Activated naive CD4-positive, alpha-beta T cell treated with anti-CD3 and anti-CD28 coated beads, Interleukin-2, amount 10 ng/mL, durations not matched to agents 7 days and 5 days (primary cell): Measurements from ENCODE around the gene HSPBAP1.

Experiments used
- CTCF ChIA-PET: fragments of 350-600 bp; sonication (Branson Sonifier 250); formaldehyde crosslinking; loops from one replicate; lab custom pipeline; 2021; ENCODE audit warnings: antibody characterized with exemption; lab: Charles Lee
- DNase-seq: peaks from one replicate; pipeline ENCODE4 v3.0.0-alpha.2; 2020
- H3K27ac Mint-ChIP-seq: one replicate; pipeline ENCODE4 v1.8.0; 2021; ENCODE audit warnings: mild to moderate bottlenecking, moderate library complexity, mixed read lengths
- H3K27me3 Mint-ChIP-seq: one replicate; pipeline ENCODE4 v1.8.0; 2021; ENCODE audit warnings: mild to moderate bottlenecking, mixed read lengths
- H3K36me3 Mint-ChIP-seq: one replicate; pipeline ENCODE4 v1.8.0; 2021; ENCODE audit warnings: mixed read lengths
- H3K4me1 Mint-ChIP-seq: one replicate; pipeline ENCODE4 v1.8.0; 2021; ENCODE audit warnings: mixed read lengths
- H3K4me3 Mint-ChIP-seq: one replicate; pipeline ENCODE4 v1.8.0; 2021; ENCODE audit warnings: mild to moderate bottlenecking, moderate library complexity, mixed read lengths
- H3K9me3 Mint-ChIP-seq: one replicate; pipeline ENCODE4 v1.8.0; 2021; ENCODE audit warnings: mixed read lengths

HSPBAP1 gene

GRCh38 chr3:122795674-122796195 is 2.1 kb upstream of the HSPBAP1 start:
- Mint-ChIP-seq H3K27me3 (no peaks in the 10 kb centered on the region), H3K4me1 (peaks cover 39% of the 10 kb centered on the region), H3K9me3 (no peaks in the 10 kb centered on the region), H3K4me3 (peak overlapping the region; percentile 40), H3K36me3 (peaks cover 6% of the 10 kb centered on the region), H3K27ac (no peak overlapping the region)
- peak; percentile 31 for DNase-seq
- CTCF ChIA-PET, result no interaction called here

- H3K9me3 Mint-ChIP-seq, result no peaks in the 10 kb centered on the region
- peak; percentile 77 for DNase-seq
- CTCF ChIA-PET, result no interaction called here
- peaks cover 39% of the 10 kb centered on the region for H3K4me1 Mint-ChIP-seq
- peaks cover 6% of the 10 kb centered on the region for H3K36me3 Mint-ChIP-seq
- H3K27me3 Mint-ChIP-seq, result no peaks in the 10 kb centered on the region
- H3K27ac Mint-ChIP-seq, result peak within 1 kb of the TSS; percentile 90
- peak within 1 kb of the TSS; percentile 80 for H3K4me3 Mint-ChIP-seq
Observed at GRCh38 chr3:122794779-122795673, 1.4 kb upstream of the HSPBAP1 start, which contains the start of gene SLC49A4. Gene SLC49A4, plus strand, starts transcription at chr3:122795069. Its CDS starts 124 bp downstream, at chr3:122795193.

GRCh38 chr3:122794483-122794778 is 800 bp upstream of the HSPBAP1 start:
- peaks cover 6% of the 10 kb centered on the region for H3K36me3 Mint-ChIP-seq
- peak overlapping the region; percentile 80 for H3K4me3 Mint-ChIP-seq
- peak overlapping the region; percentile 90 for H3K27ac Mint-ChIP-seq
- no peaks in the 10 kb centered on the region for H3K27me3 Mint-ChIP-seq
- DNase-seq, result no peak
- H3K9me3 Mint-ChIP-seq, result no peaks in the 10 kb centered on the region
- CTCF ChIA-PET, result no interaction called here
- peaks cover 39% of the 10 kb centered on the region for H3K4me1 Mint-ChIP-seq

GRCh38 chr3:122789585-122790273 is 3.9 kb downstream of the HSPBAP1 start:
- no peaks in the 10 kb centered on the region for H3K27me3 Mint-ChIP-seq
- no peak for DNase-seq
- peaks cover 26% of the 10 kb centered on the region for H3K4me1 Mint-ChIP-seq
- H3K9me3 Mint-ChIP-seq, result no peaks in the 10 kb centered on the region
- no peak overlapping the region for H3K4me3 Mint-ChIP-seq
- H3K36me3 Mint-ChIP-seq, result peaks cover 1% of the 10 kb centered on the region
- H3K27ac Mint-ChIP-seq, result no peak overlapping the region
- CTCF ChIA-PET, result no interaction called here

GRCh38 chr3:122787872-122788271 is 5.8 kb downstream of the HSPBAP1 start:
- no peaks in the 10 kb centered on the region for H3K9me3 Mint-ChIP-seq
- no peak overlapping the region for H3K27ac Mint-ChIP-seq
- no peaks in the 10 kb centered on the region for H3K27me3 Mint-ChIP-seq
- CTCF ChIA-PET, result no interaction called here
- H3K4me1 Mint-ChIP-seq, result peaks cover 12% of the 10 kb centered on the region
- no peak for DNase-seq
- no peaks in the 10 kb centered on the region for H3K36me3 Mint-ChIP-seq
- no peak overlapping the region for H3K4me3 Mint-ChIP-seq

GRCh38 chr3:122786066-122786465 is 7.6 kb downstream of the HSPBAP1 start:
- no peaks in the 10 kb centered on the region for H3K27me3 Mint-ChIP-seq
- H3K27ac Mint-ChIP-seq, result no peak overlapping the region
- no peak for DNase-seq

GRCh38 chr3:122785231-122785630 is 8.4 kb downstream of the HSPBAP1 start:
- no peaks in the 10 kb centered on the region for H3K27me3 Mint-ChIP-seq
- H3K36me3 Mint-ChIP-seq, result peaks cover 3% of the 10 kb centered on the region
- CTCF ChIA-PET, result interaction anchor here (0.8 to 1.5 kb wide), 3 partner anchors 8 to 10 kb away, joined by 3 to 4 read pairs (median 4); partner anchors contain the start of gene HSPBAP1
- H3K4me1 Mint-ChIP-seq, result peaks cover 9% of the 10 kb centered on the region
- DNase-seq, result no peak
- H3K27ac Mint-ChIP-seq, result no peak overlapping the region
- no peak overlapping the region for H3K4me3 Mint-ChIP-seq
- no peaks in the 10 kb centered on the region for H3K9me3 Mint-ChIP-seq

More at GRCh38 chr3:122786066-122786465, 7.6 kb downstream of the HSPBAP1 start:
- Mint-ChIP-seq H3K4me1 (peaks cover 9% of the 10 kb centered on the region), H3K9me3 (no peaks in the 10 kb centered on the region), H3K4me3 (no peak overlapping the region), H3K36me3 (peaks cover 3% of the 10 kb centered on the region)
- CTCF ChIA-PET, result interaction anchor here (1.3 kb wide), 1 partner anchor 10 kb away, joined by 4 read pairs; no protein-coding TSS in a partner anchor

GRCh38 chr3:122784436-122784835 is 9.2 kb downstream of the HSPBAP1 start:
- no peak for DNase-seq
- CTCF ChIA-PET, result interaction anchor here (0.8 to 1.5 kb wide), 2 partner anchors 9 to 10 kb away, joined by 3 to 4 read pairs; partner anchors contain the start of gene HSPBAP1
- H3K4me3 Mint-ChIP-seq, result no peak overlapping the region
- H3K27me3 Mint-ChIP-seq, result no peaks in the 10 kb centered on the region
- no peaks in the 10 kb centered on the region for H3K9me3 Mint-ChIP-seq
- H3K4me1 Mint-ChIP-seq, result peaks cover 9% of the 10 kb centered on the region
- no peak overlapping the region for H3K27ac Mint-ChIP-seq
- H3K36me3 Mint-ChIP-seq, result peaks cover 3% of the 10 kb centered on the region

- Mint-ChIP-seq H3K4me3 (no peak overlapping the region), H3K27me3 (no peaks in the 10 kb centered on the region), H3K36me3 (peaks cover 3% of the 10 kb centered on the region), H3K4me1 (peaks cover 4% of the 10 kb centered on the region), H3K9me3 (no peaks in the 10 kb centered on the region), H3K27ac (no peak overlapping the region)
- no peak for DNase-seq
- CTCF ChIA-PET, result no interaction called here
Observed at GRCh38 chr3:122782804-122783203, 10.8 kb downstream of the HSPBAP1 start.

- Mint-ChIP-seq H3K36me3 (peaks cover 3% of the 10 kb centered on the region), H3K4me1 (no peaks in the 10 kb centered on the region), H3K27me3 (no peaks in the 10 kb centered on the region), H3K9me3 (no peaks in the 10 kb centered on the region), H3K4me3 (no peak overlapping the region), H3K27ac (no peak overlapping the region)
- CTCF ChIA-PET, result no interaction called here
- no peak for DNase-seq
Observed at GRCh38 chr3:122777563-122777962, 16.1 kb downstream of the HSPBAP1 start.

GRCh38 chr3:122776675-122777468 is 16.8 kb downstream of the HSPBAP1 start:
- Mint-ChIP-seq H3K36me3 (peaks cover 3% of the 10 kb centered on the region), H3K4me3 (no peak overlapping the region), H3K9me3 (no peaks in the 10 kb centered on the region), H3K4me1 (no peaks in the 10 kb centered on the region), H3K27me3 (no peaks in the 10 kb centered on the region), H3K27ac (no peak overlapping the region)
- no peak for DNase-seq
- CTCF ChIA-PET, result interaction anchor here (0.8 to 1.5 kb wide), 2 partner anchors 9 to 19 kb away, joined by 3 to 4 read pairs; no protein-coding TSS in a partner anchor

GRCh38 chr3:122774564-122774963 is 19.1 kb downstream of the HSPBAP1 start:
- CTCF ChIA-PET, result interaction anchor here (0.7 kb wide), 1 partner anchor 10 kb away, joined by 3 read pairs; no protein-coding TSS in a partner anchor
- DNase-seq, result no peak
- Mint-ChIP-seq H3K27me3 (no peaks in the 10 kb centered on the region), H3K36me3 (peaks cover 4% of the 10 kb centered on the region), H3K27ac (no peak overlapping the region), H3K4me1 (no peaks in the 10 kb centered on the region), H3K4me3 (no peak overlapping the region), H3K9me3 (no peaks in the 10 kb centered on the region)

- Mint-ChIP-seq H3K4me3 (no peak overlapping the region), H3K27ac (no peak overlapping the region), H3K27me3 (no peaks in the 10 kb centered on the region), H3K4me1 (no peaks in the 10 kb centered on the region), H3K36me3 (peaks cover 4% of the 10 kb centered on the region), H3K9me3 (no peaks in the 10 kb centered on the region)
- CTCF ChIA-PET, result no interaction called here
- no peak for DNase-seq
Observed at GRCh38 chr3:122773944-122774509, 19.6 kb downstream of the HSPBAP1 start.
